A549 (cell line): ENCODE data around the gene RUNDC3A.

Source experiments
- CTCF ChIP-seq: fragments of >200 bp; sonication (Bioruptor Twin); formaldehyde crosslinking; IDR thresholded peaks from 3 replicates; pipeline ENCODE4 v1.5.1; 2016
- SMC3 ChIP-seq: fragments of >200 bp; sonication (Bioruptor Twin); formaldehyde crosslinking; IDR thresholded peaks from 3 replicates; pipeline ENCODE4 v1.6.1; 2018; ENCODE audit warnings: inconsistent platforms

- no peak for TF ChIP-seq SMC3
- no peak for TF ChIP-seq CTCF
Measured at GRCh38 chr17:44335968-44336367, 27.6 kb downstream of the RUNDC3A start.
